K562 (cell line): Measurements from ENCODE around the gene FDX1. TPM values are rescaled to one million over a fixed set of nuclear protein-coding genes. Genes with fewer than 3 reads are reported as not detected.

Source experiments
- BRCA1 ChIP-seq, 2 experiments: fragments of 450-650 bp in 1 of 2; sonication (generic) in 1 of 2; formaldehyde crosslinking in 1 of 2; IDR thresholded peaks; 2 replicates each; pipeline versions ENCODE4 v1.5.0 to v1.6.1; 2017 to 2020; ENCODE audit warnings: mild to moderate bottlenecking in 1 of 2, missing genetic modification reagents in 1 of 2
- GABPA ChIP-seq: fragments of 200-800 bp; sonication (Bioruptor generic); conservative IDR thresholded peaks from 2 replicates; pipeline ENCODE4 v1.6.1; 2016; ENCODE audit warnings: low read depth, missing genetic modification characterization, missing compliant biosample characterization
- HSF4 ChIP-seq: fragments of 250-450 bp; sonication (Bioruptor Pico); IDR thresholded peaks from 2 replicates; pipeline ENCODE4 v2.1.2; 2022; ENCODE audit warnings: mild to moderate bottlenecking, moderate library complexity, borderline replicate concordance
- KAT7 ChIP-seq: sonication (generic); formaldehyde crosslinking; IDR thresholded peaks from 2 replicates; pipeline ENCODE4 v1.8.0; 2022; ENCODE audit warnings: missing genetic modification reagents, mild to moderate bottlenecking, borderline replicate concordance
- KDM1A ChIP-seq, 2 experiments: fragments of 450-650 bp; IDR thresholded peaks; 2 replicates each; pipeline ENCODE4 v1.6.1; 2016; ENCODE audit warnings: mild to moderate bottlenecking in 2 of 2
- KHSRP ChIP-seq: fragments of 450-650 bp; IDR thresholded peaks from 2 replicates; pipeline ENCODE4 v1.6.1; 2017
- L3MBTL2 ChIP-seq: fragments of 450-650 bp; IDR thresholded peaks from 2 replicates; pipeline ENCODE4 v1.6.1; 2016; ENCODE audit warnings: mild to moderate bottlenecking, moderate library complexity
- LEF1 ChIP-seq: fragments of 450-650 bp; IDR thresholded peaks from 2 replicates; pipeline ENCODE4 v1.6.1; 2016; ENCODE audit warnings: mild to moderate bottlenecking
- PPARD ChIP-seq: fragments of 250-450 bp; sonication (Bioruptor Pico); IDR thresholded peaks from 2 replicates; pipeline ENCODE4 v1.8.0; 2022; ENCODE audit warnings: inconsistent platforms, mild to moderate bottlenecking, moderate library complexity
- RBM15 ChIP-seq: fragments of 200-400 bp; formaldehyde crosslinking; IDR thresholded peaks from 2 replicates; pipeline ENCODE4 v1.6.1; 2018; ENCODE audit warnings: mild to moderate bottlenecking, low read length, moderate library complexity; ENCODE audit not compliant: insufficient read depth
- RNF2 ChIP-seq: sonication (generic); IDR thresholded peaks from 2 replicates; pipeline ENCODE4 v1.6.1; 2016
- SMARCB1 ChIP-seq: IDR thresholded peaks from 2 replicates; pipeline ENCODE4 v1.6.1; 2011; ENCODE audit warnings: improper control_type of control experiment, low read depth; ENCODE audit not compliant: insufficient read length
- SP1 ChIP-seq: sonication (generic); formaldehyde crosslinking; IDR thresholded peaks from 2 replicates; pipeline ENCODE4 v1.8.1; 2022; ENCODE audit warnings: mild to moderate bottlenecking, missing genetic modification reagents
- SUPT5H ChIP-seq: fragments of 450-650 bp; IDR thresholded peaks from 2 replicates; pipeline ENCODE4 v1.6.1; 2016
- TRIM24 ChIP-seq, 2 experiments: fragments of 450-650 bp; IDR thresholded peaks; 2 replicates each; pipeline ENCODE4 v1.6.1; 2016
- ZKSCAN3 ChIP-seq: fragments of 250-450 bp; sonication (Bioruptor Pico); IDR thresholded peaks from 2 replicates; pipeline ENCODE4 v1.4.0; 2020
- ZNF41 ChIP-seq: fragments of 250-450 bp; sonication (Bioruptor Pico); conservative IDR thresholded peaks from 2 replicates; pipeline ENCODE4 v1.4.0; 2020; ENCODE audit warnings: mild to moderate bottlenecking
- polyA plus RNA-seq, 8 experiments: library from polyadenylated mRNA; depleted of rRNA in 4 of 8; stranded (reverse) in 5 of 8; unstranded in 3 of 8; fragments of >200 nt; fragmentation: Nextera tagmentation in 2 of 8; fragmentation: Illumina TruSeq in 1 of 8; extraction: Ambion mirVana in 2 of 8; extraction: Trizol in 1 of 8; gene quantifications; 2 replicates each; pipeline versions ENCODE4 v1.2.1 to v1.2.3, GENCODE V29; 2011 to 2014; ENCODE audit warnings: inconsistent platforms in 1 of 8, missing spikeins in 1 of 8
- total RNA-seq, 7 experiments: library from RNA; depleted of rRNA in 6 of 7; stranded (reverse); fragments of >200 nt in 6 of 7; fragmentation: Illumina TruSeq in 2 of 7; extraction: Trizol in 2 of 7; gene quantifications; 2 replicates each; pipeline versions ENCODE4 v1.2.1 to v1.2.3, GENCODE V29; 2011 to 2021; ENCODE audit warnings: low replicate concordance in 1 of 7
- TF ChIP-seq, protein P1 (sequence below): fragments of 450-650 bp; formaldehyde crosslinking; IDR thresholded peaks from 2 replicates; pipeline ENCODE4 v1.4.0; 2020; ENCODE audit warnings: mild to moderate bottlenecking, mixed read lengths
- TF ChIP-seq, protein P2 (sequence below): fragments of 450-650 bp; IDR thresholded peaks from 2 replicates; pipeline ENCODE4 v1.6.1; 2018; ENCODE audit warnings: mild to moderate bottlenecking, low read depth; ENCODE audit not compliant: partially characterized antibody
- TF ChIP-seq, protein P3 (sequence below): fragments of 200-800 bp; sonication (Bioruptor generic); IDR thresholded peaks from 2 replicates; pipeline ENCODE4 v1.6.1; 2017; ENCODE audit warnings: missing genetic modification characterization, missing compliant biosample characterization
- TF ChIP-seq, protein P4 (sequence below): sonication (generic); formaldehyde crosslinking; IDR thresholded peaks from 2 replicates; pipeline ENCODE4 v1.8.0; 2022; ENCODE audit warnings: mild to moderate bottlenecking, missing genetic modification reagents
- TF ChIP-seq, protein P5 (sequence below): sonication (generic); formaldehyde crosslinking; IDR thresholded peaks from 2 replicates; pipeline ENCODE4 v1.8.0; 2022; ENCODE audit warnings: missing genetic modification reagents, mild to moderate bottlenecking, borderline replicate concordance

The FDX1 gene
- total and polyA plus RNA-seq, 9 of the 15 experiments (the other 6 are each of a cell fraction or from before 2014, with no cell fraction given) = 6.4 to 14.3 (median 11.4) TPM

DNA sequence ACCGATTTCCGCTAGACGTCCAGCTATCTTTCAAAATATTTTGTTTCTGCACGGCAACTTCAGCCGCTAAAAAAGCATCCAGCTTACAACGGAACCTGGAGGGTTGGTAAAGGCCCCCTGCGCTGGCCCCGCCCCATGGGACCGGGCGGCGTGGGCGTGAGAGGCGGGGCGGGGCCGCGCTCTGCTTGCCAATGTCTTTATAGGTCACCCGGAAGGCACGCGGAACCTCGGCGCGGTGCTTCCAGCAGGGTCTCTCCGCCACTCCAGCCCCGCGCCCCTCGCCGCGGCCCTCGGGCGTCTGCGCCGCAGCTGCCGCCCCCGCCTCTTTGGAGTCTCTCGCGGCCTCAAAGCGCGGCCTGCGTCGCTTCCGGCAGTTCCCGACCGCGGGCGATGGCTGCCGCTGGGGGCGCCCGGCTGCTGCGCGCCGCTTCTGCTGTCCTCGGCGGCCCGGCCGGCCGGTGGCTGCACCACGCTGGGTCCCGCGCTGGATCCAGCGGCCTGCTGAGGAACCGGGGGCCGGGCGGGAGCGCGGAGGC is at the start of gene FDX1 (continued):
- TF ChIP-seq L3MBTL2 = peak; percentile 83
- TF ChIP-seq, protein P1, sequence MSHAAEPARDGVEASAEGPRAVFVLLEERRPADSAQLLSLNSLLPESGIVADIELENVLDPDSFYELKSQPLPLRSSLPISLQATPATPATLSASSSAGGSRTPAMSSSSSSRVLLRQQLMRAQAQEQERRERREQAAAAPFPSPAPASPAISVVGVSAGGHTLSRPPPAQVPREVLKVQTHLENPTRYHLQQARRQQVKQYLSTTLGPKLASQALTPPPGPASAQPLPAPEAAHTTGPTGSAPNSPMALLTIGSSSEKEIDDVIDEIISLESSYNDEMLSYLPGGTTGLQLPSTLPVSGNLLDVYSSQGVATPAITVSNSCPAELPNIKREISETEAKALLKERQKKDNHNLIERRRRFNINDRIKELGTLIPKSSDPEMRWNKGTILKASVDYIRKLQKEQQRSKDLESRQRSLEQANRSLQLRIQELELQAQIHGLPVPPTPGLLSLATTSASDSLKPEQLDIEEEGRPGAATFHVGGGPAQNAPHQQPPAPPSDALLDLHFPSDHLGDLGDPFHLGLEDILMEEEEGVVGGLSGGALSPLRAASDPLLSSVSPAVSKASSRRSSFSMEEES (CRISPR knock-in tag) = no peak
- TF ChIP-seq SMARCB1 = no peak
- TF ChIP-seq KAT7 = no peak; the same call in 1 of the 2 replicates
- TF ChIP-seq SUPT5H = no peak; the same call in 1 of the 2 replicates
- TF ChIP-seq, protein P2, sequence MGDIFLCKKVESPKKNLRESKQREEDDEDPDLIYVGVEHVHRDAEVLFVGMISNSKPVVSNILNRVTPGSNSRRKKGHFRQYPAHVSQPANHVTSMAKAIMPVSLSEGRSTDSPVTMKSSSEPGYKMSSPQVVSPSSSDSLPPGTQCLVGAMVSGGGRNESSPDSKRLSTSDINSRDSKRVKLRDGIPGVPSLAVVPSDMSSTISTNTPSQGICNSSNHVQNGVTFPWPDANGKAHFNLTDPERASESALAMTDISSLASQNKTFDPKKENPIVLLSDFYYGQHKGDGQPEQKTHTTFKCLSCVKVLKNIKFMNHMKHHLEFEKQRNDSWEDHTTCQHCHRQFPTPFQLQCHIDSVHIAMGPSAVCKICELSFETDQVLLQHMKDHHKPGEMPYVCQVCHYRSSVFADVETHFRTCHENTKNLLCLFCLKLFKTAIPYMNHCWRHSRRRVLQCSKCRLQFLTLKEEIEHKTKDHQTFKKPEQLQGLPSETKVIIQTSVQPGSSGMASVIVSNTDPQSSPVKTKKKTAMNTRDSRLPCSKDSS = no peak
- no peak for TF ChIP-seq ZKSCAN3
- TF ChIP-seq GABPA (tag) = peak; percentile 86
- no peak for TF ChIP-seq KDM1A (IDR thresholded peaks at IDR 0.05)
- TF ChIP-seq SP1 (CRISPR knock-in tag) = peak; percentile 72
- 0 out of 2 replicates have a peak, but pooled peaks have one; percentile 22 for TF ChIP-seq RNF2
- TF ChIP-seq RBM15 = no peak
- no peak for TF ChIP-seq PPARD (CRISPR knock-in tag)
- TF ChIP-seq, protein P3, sequence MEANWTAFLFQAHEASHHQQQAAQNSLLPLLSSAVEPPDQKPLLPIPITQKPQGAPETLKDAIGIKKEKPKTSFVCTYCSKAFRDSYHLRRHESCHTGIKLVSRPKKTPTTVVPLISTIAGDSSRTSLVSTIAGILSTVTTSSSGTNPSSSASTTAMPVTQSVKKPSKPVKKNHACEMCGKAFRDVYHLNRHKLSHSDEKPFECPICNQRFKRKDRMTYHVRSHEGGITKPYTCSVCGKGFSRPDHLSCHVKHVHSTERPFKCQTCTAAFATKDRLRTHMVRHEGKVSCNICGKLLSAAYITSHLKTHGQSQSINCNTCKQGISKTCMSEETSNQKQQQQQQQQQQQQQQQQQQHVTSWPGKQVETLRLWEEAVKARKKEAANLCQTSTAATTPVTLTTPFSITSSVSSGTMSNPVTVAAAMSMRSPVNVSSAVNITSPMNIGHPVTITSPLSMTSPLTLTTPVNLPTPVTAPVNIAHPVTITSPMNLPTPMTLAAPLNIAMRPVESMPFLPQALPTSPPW (CRISPR knock-in tag) = peak; percentile 81
- no peak for TF ChIP-seq BRCA1 (IDR thresholded peaks at IDR 0.05)
- no peak for TF ChIP-seq BRCA1 (CRISPR knock-in tag; IDR thresholded peaks at IDR 0.05)
- TF ChIP-seq, protein P4, sequence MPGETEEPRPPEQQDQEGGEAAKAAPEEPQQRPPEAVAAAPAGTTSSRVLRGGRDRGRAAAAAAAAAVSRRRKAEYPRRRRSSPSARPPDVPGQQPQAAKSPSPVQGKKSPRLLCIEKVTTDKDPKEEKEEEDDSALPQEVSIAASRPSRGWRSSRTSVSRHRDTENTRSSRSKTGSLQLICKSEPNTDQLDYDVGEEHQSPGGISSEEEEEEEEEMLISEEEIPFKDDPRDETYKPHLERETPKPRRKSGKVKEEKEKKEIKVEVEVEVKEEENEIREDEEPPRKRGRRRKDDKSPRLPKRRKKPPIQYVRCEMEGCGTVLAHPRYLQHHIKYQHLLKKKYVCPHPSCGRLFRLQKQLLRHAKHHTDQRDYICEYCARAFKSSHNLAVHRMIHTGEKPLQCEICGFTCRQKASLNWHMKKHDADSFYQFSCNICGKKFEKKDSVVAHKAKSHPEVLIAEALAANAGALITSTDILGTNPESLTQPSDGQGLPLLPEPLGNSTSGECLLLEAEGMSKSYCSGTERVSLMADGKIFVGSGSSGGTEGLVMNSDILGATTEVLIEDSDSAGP (CRISPR knock-in tag) = no peak
- TF ChIP-seq LEF1 = no peak
- TF ChIP-seq TRIM24 (IDR thresholded peaks at IDR 0.05) = no peak
- TF ChIP-seq ZNF41 (CRISPR knock-in tag) = no peak
- TF ChIP-seq KHSRP = no peak
- TF ChIP-seq HSF4 (CRISPR knock-in tag) = no peak
- TF ChIP-seq, protein P5, sequence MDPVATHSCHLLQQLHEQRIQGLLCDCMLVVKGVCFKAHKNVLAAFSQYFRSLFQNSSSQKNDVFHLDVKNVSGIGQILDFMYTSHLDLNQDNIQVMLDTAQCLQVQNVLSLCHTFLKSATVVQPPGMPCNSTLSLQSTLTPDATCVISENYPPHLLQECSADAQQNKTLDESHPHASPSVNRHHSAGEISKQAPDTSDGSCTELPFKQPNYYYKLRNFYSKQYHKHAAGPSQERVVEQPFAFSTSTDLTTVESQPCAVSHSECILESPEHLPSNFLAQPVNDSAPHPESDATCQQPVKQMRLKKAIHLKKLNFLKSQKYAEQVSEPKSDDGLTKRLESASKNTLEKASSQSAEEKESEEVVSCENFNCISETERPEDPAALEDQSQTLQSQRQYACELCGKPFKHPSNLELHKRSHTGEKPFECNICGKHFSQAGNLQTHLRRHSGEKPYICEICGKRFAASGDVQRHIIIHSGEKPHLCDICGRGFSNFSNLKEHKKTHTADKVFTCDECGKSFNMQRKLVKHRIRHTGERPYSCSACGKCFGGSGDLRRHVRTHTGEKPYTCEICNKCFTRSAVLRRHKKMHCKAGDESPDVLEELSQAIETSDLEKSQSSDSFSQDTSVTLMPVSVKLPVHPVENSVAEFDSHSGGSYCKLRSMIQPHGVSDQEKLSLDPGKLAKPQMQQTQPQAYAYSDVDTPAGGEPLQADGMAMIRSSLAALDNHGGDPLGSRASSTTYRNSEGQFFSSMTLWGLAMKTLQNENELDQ (CRISPR knock-in tag) = no peak
